H1 (cell line): Measurements from ENCODE around the gene SLC1A2. TPM values are rescaled to one million over a fixed set of nuclear protein-coding genes. Genes with fewer than 3 reads are reported as not detected.

Experiments
- CTCF ChIA-PET: fragments of 300-600 bp; sonication (Branson Sonifier 250); formaldehyde crosslinking; loops from one replicate; lab custom pipeline; 2021; ENCODE audit not compliant: partially characterized antibody; lab: Charles Lee
- POLR2A ChIA-PET: fragments of 300-600 bp; sonication (Branson Sonifier 250); formaldehyde crosslinking; loops from one replicate; lab custom pipeline; 2021; ENCODE audit warnings: inconsistent platforms; ENCODE audit not compliant: partially characterized antibody; lab: Charles Lee
- DNase-seq, 2 experiments: peaks; one replicate each; pipeline versions ENCODE4 v3.0.0 to v3.0.0-alpha.2; 2010 to 2022; ENCODE audit warnings: low spot score in 2 of 2, low read depth in 1 of 2, mixed read lengths in 1 of 2
- FAIRE-seq: peaks from 2 replicates; lab custom pipeline; 2011; peaks lifted over from hg19 to GRCh38; lab: Jason Lieb, UNC
- H2AFZ ChIP-seq: 2 replicates; pipeline ENCODE4 v1.8.1; 2012; ENCODE audit warnings: low read length, inconsistent platforms
- H2AK5ac ChIP-seq: 2 replicates; pipeline ENCODE4 v1.6.1; 2013; ENCODE audit warnings: low read depth, low read length
- H2BK120ac ChIP-seq: replicated peaks from 2 replicates; pipeline ENCODE3; 2013; ENCODE audit warnings: low read depth, low read length, inconsistent platforms
- H2BK12ac ChIP-seq: 2 replicates; pipeline ENCODE4 v1.6.1; 2013; ENCODE audit warnings: low read depth, low read length
- H2BK15ac ChIP-seq: 2 replicates; pipeline ENCODE4 v1.6.1; 2013; ENCODE audit warnings: low read length
- H2BK20ac ChIP-seq: 2 replicates; pipeline ENCODE4 v1.6.1; 2013; ENCODE audit warnings: low read length
- H2BK5ac ChIP-seq: 2 replicates; pipeline ENCODE4 v1.6.1; 2013; ENCODE audit warnings: low read depth, low read length
- H3K14ac ChIP-seq: 2 replicates; pipeline ENCODE4 v1.6.1; 2013; ENCODE audit warnings: inconsistent platforms; ENCODE audit not compliant: insufficient read length
- H3K18ac ChIP-seq: 2 replicates; pipeline ENCODE4 v1.6.1; 2013; ENCODE audit warnings: low read length; ENCODE audit errors: extremely low read depth
- H3K23ac ChIP-seq: 2 replicates; pipeline ENCODE4 v1.6.1; 2013; ENCODE audit warnings: inconsistent platforms; ENCODE audit not compliant: insufficient read length
- H3K23me2 ChIP-seq: 2 replicates; pipeline ENCODE4 v1.6.1; 2013; ENCODE audit warnings: low read depth, low read length
- H3K27ac ChIP-seq: 2 replicates; pipeline ENCODE4 v1.6.1; 2011; ENCODE audit warnings: low read depth, low read length, inconsistent platforms
- H3K27me3 ChIP-seq, 4 experiments: replicated peaks in 1 of 4; 1 replicate in 1 of 4; 2 replicates in 3 of 4; pipeline versions ENCODE4 v1.6.1 to v1.8.1; 2011 to 2013; ENCODE audit warnings: low read length in 3 of 4, mild to moderate bottlenecking in 3 of 4, inconsistent platforms in 2 of 4, mixed read lengths in 2 of 4, moderate library complexity in 1 of 4; ENCODE audit not compliant: control insufficient read depth in 3 of 4, insufficient read depth in 3 of 4; ENCODE audit errors: extremely low read depth in 1 of 4
- H3K36me3 ChIP-seq, 4 experiments: 2 replicates each; pipeline versions ENCODE4 v1.6.1 to v1.8.1; 2011 to 2013; ENCODE audit warnings: mild to moderate bottlenecking in 4 of 4, low read length in 3 of 4, moderate library complexity in 2 of 4, control low read depth in 1 of 4, inconsistent platforms in 1 of 4; ENCODE audit not compliant: insufficient read depth in 4 of 4, control insufficient read depth in 2 of 4
- H3K4ac ChIP-seq: replicated peaks from 2 replicates; pipeline ENCODE3; 2013; ENCODE audit warnings: low read length, low read depth, mixed read lengths, inconsistent platforms; ENCODE audit not compliant: insufficient read length
- H3K4me1 ChIP-seq, 4 experiments: replicated peaks in 1 of 4; 1 replicate in 1 of 4; 2 replicates in 3 of 4; pipeline versions ENCODE4 v1.6.1 to v1.8.1; 2011 to 2013; ENCODE audit warnings: low read length in 3 of 4, inconsistent platforms in 2 of 4, mixed read lengths in 1 of 4; ENCODE audit not compliant: insufficient read depth in 4 of 4, control insufficient read depth in 3 of 4
- H3K4me2 ChIP-seq, 2 experiments: 2 replicates each; pipeline versions ENCODE4 v1.6.1 to v1.8.1; 2011 to 2013; ENCODE audit warnings: low read depth in 2 of 2, low read length in 2 of 2, control low read depth in 1 of 2, inconsistent platforms in 1 of 2, mild to moderate bottlenecking in 1 of 2; ENCODE audit not compliant: insufficient read depth in 1 of 2
- H3K4me3 ChIP-seq, 4 experiments: fragments of 200-600, 300-600 bp in 1 of 4; sonication (generic), shearing (Covaris generic), sonication (Bioruptor Twin) in 1 of 4; 2 replicates each; pipeline versions ENCODE4 v1.5.1 to v1.8.1; 2011 to 2016; ENCODE audit warnings: low read length in 4 of 4, low read depth in 3 of 4, control low read depth in 2 of 4, inconsistent platforms in 2 of 4, mild to moderate bottlenecking in 2 of 4, mixed read lengths in 1 of 4, moderate library complexity in 1 of 4; ENCODE audit not compliant: insufficient read depth in 2 of 4; ENCODE audit errors: extremely low read depth in 1 of 4
- H3K56ac ChIP-seq: replicated peaks from 2 replicates; pipeline ENCODE3; 2013; ENCODE audit warnings: low read depth, mild to moderate bottlenecking, mixed read lengths, low read length, inconsistent platforms; ENCODE audit not compliant: insufficient read length
- H3K79me1 ChIP-seq: 2 replicates; pipeline ENCODE4 v1.6.1; 2013; ENCODE audit warnings: low read depth, low read length, control low read depth
- H3K79me2 ChIP-seq, 2 experiments: 2 replicates each; pipeline versions ENCODE4 v1.6.1 to v1.8.1; 2012 to 2013; ENCODE audit warnings: low read length in 2 of 2, mild to moderate bottlenecking in 2 of 2, inconsistent platforms in 1 of 2; ENCODE audit not compliant: insufficient read depth in 2 of 2, control insufficient read depth in 1 of 2
- H3K9ac ChIP-seq, 4 experiments: replicated peaks in 1 of 4; 1 replicate in 1 of 4; 2 replicates in 3 of 4; pipeline versions ENCODE4 v1.6.1 to v1.8.1; 2011 to 2013; ENCODE audit warnings: low read depth in 3 of 4, low read length in 3 of 4, control low read depth in 2 of 4, mild to moderate bottlenecking in 2 of 4, moderate library complexity in 2 of 4, inconsistent platforms in 1 of 4; ENCODE audit errors: extremely low read depth in 1 of 4
- H3K9me3 ChIP-seq, 2 experiments: 2 replicates each; pipeline versions ENCODE4 v1.6.1 to v1.8.1; 2012 to 2013; ENCODE audit warnings: mild to moderate bottlenecking in 2 of 2, moderate library complexity in 2 of 2, control low read depth in 1 of 2, inconsistent platforms in 1 of 2, low read depth in 1 of 2, low read length in 1 of 2, mixed read lengths in 1 of 2; ENCODE audit not compliant: insufficient read depth in 2 of 2
- H4K20me1 ChIP-seq, 2 experiments: replicated peaks in 1 of 2; 2 replicates each; pipeline versions ENCODE3 to v1.8.1; 2011 to 2013; ENCODE audit warnings: inconsistent platforms in 2 of 2, low read length in 2 of 2, mild to moderate bottlenecking in 1 of 2; ENCODE audit not compliant: insufficient read depth in 2 of 2, control insufficient read depth in 1 of 2
- H4K5ac ChIP-seq: 2 replicates; pipeline ENCODE4 v1.6.1; 2013; ENCODE audit warnings: low read length, low read depth, mixed read lengths, inconsistent platforms; ENCODE audit not compliant: insufficient read length
- H4K8ac ChIP-seq: 2 replicates; pipeline ENCODE4 v1.8.0; 2013; ENCODE audit warnings: mild to moderate bottlenecking, moderate library complexity, low read length, inconsistent platforms; ENCODE audit not compliant: insufficient read depth; ENCODE audit errors: extremely low read depth
- H4K91ac ChIP-seq: replicated peaks from 2 replicates; pipeline ENCODE3; 2013; ENCODE audit warnings: low read length, mixed read lengths, inconsistent platforms; ENCODE audit not compliant: insufficient read length
- ASH2L ChIP-seq: fragments of 200-600, 300-600 bp; sonication (generic); IDR thresholded peaks from one replicate; pipeline ENCODE4 v1.7.1; 2017; ENCODE audit warnings: low read length
- CEBPB ChIP-seq: IDR thresholded peaks from 2 replicates; pipeline ENCODE4 v1.6.1; 2012; ENCODE audit warnings: low read depth, low read length
- CHD1 ChIP-seq: IDR thresholded peaks from 2 replicates; pipeline ENCODE4 v1.6.1; 2012; ENCODE audit warnings: low read depth, low read length, improper control_type of control experiment
- CREB1 ChIP-seq: IDR thresholded peaks from 2 replicates; pipeline ENCODE4 v1.6.1; 2012; ENCODE audit warnings: inconsistent platforms
- JUND ChIP-seq: IDR thresholded peaks from 2 replicates; pipeline ENCODE4 v1.6.1; 2011; ENCODE audit warnings: mild to moderate bottlenecking, improper control_type of control experiment, low read length
- MAFK ChIP-seq: IDR thresholded peaks from 2 replicates; pipeline ENCODE4 v1.6.1; 2012; ENCODE audit warnings: low read depth, mild to moderate bottlenecking, improper control_type of control experiment, low read length
- NANOG ChIP-seq: IDR thresholded peaks from 2 replicates; pipeline ENCODE4 v1.6.1; 2011; ENCODE audit warnings: low read length, low read depth, mild to moderate bottlenecking, inconsistent platforms; ENCODE audit not compliant: insufficient read depth, poor library complexity, severe bottlenecking
- POLR2AphosphoS5 ChIP-seq: IDR thresholded peaks from 2 replicates; pipeline ENCODE4 v1.6.1; 2011; ENCODE audit warnings: low read depth, low read length
- POU5F1 ChIP-seq: IDR thresholded peaks from 2 replicates; pipeline ENCODE4 v1.6.1; 2011; ENCODE audit warnings: low read depth, mild to moderate bottlenecking, low read length, moderate library complexity
- RBBP5 ChIP-seq: IDR thresholded peaks from 2 replicates; pipeline ENCODE4 v1.7.1; 2012; ENCODE audit warnings: low read depth, mild to moderate bottlenecking, inconsistent platforms, low read length, moderate library complexity, borderline replicate concordance
- SIRT6 ChIP-seq: IDR thresholded peaks from one replicate; pipeline ENCODE4 v1.7.1; 2012; ENCODE audit warnings: low read length, inconsistent platforms
- SIX5 ChIP-seq: IDR thresholded peaks from 2 replicates; pipeline ENCODE4 v1.6.1; 2011; ENCODE audit warnings: mild to moderate bottlenecking, low read depth, low read length
- TAF1 ChIP-seq: IDR thresholded peaks from 2 replicates; pipeline ENCODE4 v1.6.1; 2011; ENCODE audit warnings: mild to moderate bottlenecking, low read depth, low read length
- TBP ChIP-seq: IDR thresholded peaks from 2 replicates; pipeline ENCODE4 v1.6.1; 2011; ENCODE audit warnings: low read depth, low read length, improper control_type of control experiment
- TEAD4 ChIP-seq: IDR thresholded peaks from 2 replicates; pipeline ENCODE4 v1.6.1; 2012; ENCODE audit warnings: low read depth, low read length, inconsistent platforms, mixed read lengths
- ZNF274 ChIP-seq: IDR thresholded peaks from 2 replicates; pipeline ENCODE4 v1.7.0; 2012; ENCODE audit warnings: low read length, borderline replicate concordance; ENCODE audit errors: extremely low read depth
- WGBS, 2 experiments: shearing (Covaris generic) in 1 of 2; methylation state at CpG; one replicate each; pipeline versions ENCODE4 v1.1.6 to v1.1.7; 2013 to 2015; ENCODE audit warnings: low lambda C conversion rate in 2 of 2, mixed read lengths in 2 of 2, inconsistent platforms in 1 of 2, low coverage in 1 of 2, missing lambda C conversion rate in 1 of 2; ENCODE audit not compliant: insufficient replicate concordance in 2 of 2, insufficient coverage in 1 of 2, insufficient read length in 1 of 2; ENCODE audit errors: extremely low coverage in 1 of 2, missing lambda C conversion rate in 1 of 2; 5-methylcytosine and 5-hydroxymethylcytosine counted together
- polyA plus RNA-seq, 7 experiments: library from polyadenylated mRNA; depleted of rRNA in 3 of 7; stranded (reverse) in 5 of 7; unstranded in 2 of 7; fragments of >200 nt in 5 of 7; fragments of 200-250 nt in 2 of 7; gene quantifications; 1 replicate in 5 of 7; 2 replicates in 1 of 7; 4 replicates in 1 of 7; pipeline versions ENCODE4 v1.2.1 to v1.2.3, GENCODE V29; 2011 to 2013; ENCODE audit warnings: missing spikeins in 2 of 7, mixed read lengths in 2 of 7
- total RNA-seq: library from RNA; stranded (reverse); fragmentation: NEBNext Ultra II Directional; extraction: Animal tissue kit (Norgen Biotek cat#: 25700); gene quantifications from 2 replicates; pipeline ENCODE4 v1.2.1, GENCODE V29; 2021
- TF ChIP-seq, protein P1 (sequence below): IDR thresholded peaks from 2 replicates; pipeline ENCODE4 v1.6.1; 2012; ENCODE audit warnings: inconsistent platforms

The SLC1A2 gene
- total and polyA plus RNA-seq, 2 of the 8 experiments (the other 6 are each of a cell fraction or from before 2014, with no cell fraction given), result 0.57 to 1.2 TPM

DNA sequence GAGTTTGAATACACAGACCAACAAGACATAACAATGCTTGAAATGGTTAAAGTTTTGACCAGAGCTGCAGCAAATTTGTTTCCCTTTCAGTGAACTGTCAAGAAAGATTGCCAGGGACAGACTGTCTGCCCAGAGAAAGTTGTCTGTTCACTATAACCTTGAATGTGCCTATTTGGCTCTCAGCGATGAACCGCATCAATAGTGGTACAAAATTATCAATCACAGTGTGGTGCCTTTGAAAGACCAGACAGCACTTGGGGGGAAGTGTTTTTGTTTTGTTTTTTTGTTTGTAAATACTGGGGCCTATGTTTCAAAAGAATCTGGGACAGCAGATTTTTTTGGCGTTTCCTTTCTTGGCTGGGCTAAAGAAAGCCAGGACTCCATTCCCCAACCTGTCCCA is 157.3 kb downstream of the SLC1A2 start:
- H3K79me1 ChIP-seq, result no peaks in the 10 kb centered on the region
- no peak overlapping the region for H3K4ac ChIP-seq
- H3K14ac ChIP-seq, result no peak overlapping the region
- no peak overlapping the region for H3K23ac ChIP-seq
- H3K23me2 ChIP-seq, result no peaks in the 10 kb centered on the region
- no peak overlapping the region for H3K9ac ChIP-seq
- no peak overlapping the region for H4K91ac ChIP-seq
- H2AFZ ChIP-seq, result no peak overlapping the region
- no peak overlapping the region for H3K4me2 ChIP-seq
- no peak overlapping the region for H2BK12ac ChIP-seq
- no peak overlapping the region for H3K27ac ChIP-seq
- H2BK5ac ChIP-seq, result no peak overlapping the region
- H3K27me3 ChIP-seq, result no peaks in the 10 kb centered on the region
- no peaks in the 10 kb centered on the region for H4K20me1 ChIP-seq
- no peak overlapping the region for H3K56ac ChIP-seq
- POLR2A ChIA-PET, result no interaction called here
- no peak overlapping the region for H2BK120ac ChIP-seq
- H2BK20ac ChIP-seq, result no peak overlapping the region
- no peaks in the 10 kb centered on the region for H3K36me3 ChIP-seq
- 96% methylated on average over 3 of the region's 3 CpGs; no CpG with 5 or more reads in 1 of the 2 experiments for WGBS, 2 experiments
- no peak overlapping the region for H3K4me3 ChIP-seq
- DNase-seq, result no peak
- H3K4me1 ChIP-seq, result no peaks in the 10 kb centered on the region
- no peak for FAIRE-seq
- H3K79me2 ChIP-seq, result no peaks in the 10 kb centered on the region
- no peak overlapping the region for H3K18ac ChIP-seq
- H2AK5ac ChIP-seq, result no peak overlapping the region
- H4K5ac ChIP-seq, result no peak overlapping the region
- CTCF ChIA-PET, result interaction anchor here (0.8 kb wide), 2 partner anchors 160 to 201 kb away, joined by 3 read pairs; no protein-coding TSS in a partner anchor
- no peak overlapping the region for H2BK15ac ChIP-seq
- no peaks in the 10 kb centered on the region for H3K9me3 ChIP-seq
- no peak overlapping the region for H4K8ac ChIP-seq
- TF ChIP-seq SIX5, result no peak
- no peak for TF ChIP-seq POLR2AphosphoS5
- no peak for TF ChIP-seq TBP
- no peak for TF ChIP-seq CHD1
- no peak for TF ChIP-seq ZNF274
- TF ChIP-seq, protein P1, sequence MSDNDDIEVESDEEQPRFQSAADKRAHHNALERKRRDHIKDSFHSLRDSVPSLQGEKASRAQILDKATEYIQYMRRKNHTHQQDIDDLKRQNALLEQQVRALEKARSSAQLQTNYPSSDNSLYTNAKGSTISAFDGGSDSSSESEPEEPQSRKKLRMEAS, result no peak
- TF ChIP-seq TAF1, result no peak
- TF ChIP-seq NANOG, result no peak
- no peak for TF ChIP-seq ASH2L
- TF ChIP-seq SIRT6, result no peak
- no peak for TF ChIP-seq CEBPB
- TF ChIP-seq POU5F1, result no peak
- no peak for TF ChIP-seq CREB1
- no peak for TF ChIP-seq RBBP5
- no peak for TF ChIP-seq JUND
- TF ChIP-seq TEAD4, result no peak
- no peak for TF ChIP-seq MAFK
